Skeletal muscle satellite cell (primary cell): Measurements from ENCODE around the gene GATAD2A. TPM values are rescaled to one million over a fixed set of nuclear protein-coding genes. Genes with fewer than 3 reads are reported as not detected.

Experiments
- H3K27me3 ChIP-seq: 2 replicates; pipeline ENCODE4 v1.7.0; 2013; ENCODE audit warnings: low read length; ENCODE audit not compliant: control insufficient read depth, insufficient read depth
- H3K36me3 ChIP-seq: 2 replicates; pipeline ENCODE4 v1.7.0; 2013; ENCODE audit warnings: mild to moderate bottlenecking, control low read depth, low read length; ENCODE audit not compliant: insufficient read depth
- H3K4me1 ChIP-seq: 2 replicates; pipeline ENCODE4 v1.7.0; 2013; ENCODE audit warnings: low read length; ENCODE audit not compliant: control insufficient read depth, insufficient read depth
- H3K4me2 ChIP-seq: 2 replicates; pipeline ENCODE4 v1.7.0; 2013; ENCODE audit warnings: mild to moderate bottlenecking, low read length
- H3K4me3 ChIP-seq: 2 replicates; pipeline ENCODE4 v1.7.0; 2013; ENCODE audit warnings: low read length
- H3K9ac ChIP-seq: 2 replicates; pipeline ENCODE4 v1.7.0; 2013; ENCODE audit warnings: mild to moderate bottlenecking, low read depth, low read length, moderate library complexity
- H3K9me3 ChIP-seq: replicated peaks from 2 replicates; pipeline ENCODE4 v1.7.0; 2013; ENCODE audit warnings: mild to moderate bottlenecking, control low read depth, low read length
- total RNA-seq: library from RNA; depleted of rRNA; stranded (reverse); fragments of >200 nt; gene quantifications from 2 replicates; pipeline ENCODE4 v1.2.3, GENCODE V29; 2012; rRNA removed

GATAD2A gene
- 61.4 and 71.2 TPM in 2 replicates for total RNA-seq

GRCh38 chr19:19404879-19405860 lies at the start of gene GATAD2A:
GATAD2A (plus strand) TSS chr19:19405675; CDS start chr19:19465346, 59,671 bp downstream.
- H3K36me3 ChIP-seq = no peaks in the 10 kb centered on the region
- H3K9me3 ChIP-seq = no peaks in the 10 kb centered on the region
- peak within 1 kb of the TSS; percentile 96 for H3K4me2 ChIP-seq
- peak within 1 kb of the TSS; percentile 86 for H3K4me3 ChIP-seq
- H3K4me1 ChIP-seq = peaks cover 49% of the 10 kb centered on the region
- peak within 1 kb of the TSS; percentile 86 for H3K9ac ChIP-seq
- H3K27me3 ChIP-seq = no peaks in the 10 kb centered on the region

- H3K4me2 ChIP-seq = no peak overlapping the region
- no peaks in the 10 kb centered on the region for H3K9me3 ChIP-seq
- no peaks in the 10 kb centered on the region for H3K27me3 ChIP-seq
- H3K4me1 ChIP-seq = no peaks in the 10 kb centered on the region
- no peak overlapping the region for H3K9ac ChIP-seq
- peaks cover 56% of the 10 kb centered on the region for H3K36me3 ChIP-seq
- no peak overlapping the region for H3K4me3 ChIP-seq
Observed at GRCh38 chr19:19356500-19356899, 49.0 kb upstream of the GATAD2A start.

GRCh38 chr19:19356901-19357566 lies 48.4 kb upstream of the GATAD2A start:
- Histone ChIP-seq H3K4me1 (no peaks in the 10 kb centered on the region), H3K9me3 (no peaks in the 10 kb centered on the region), H3K27me3 (no peaks in the 10 kb centered on the region), H3K36me3 (peaks cover 54% of the 10 kb centered on the region), H3K4me3 (no peak overlapping the region), H3K4me2 (no peak overlapping the region), H3K9ac (no peak overlapping the region)

GRCh38 chr19:19361075-19361594 lies 44.3 kb upstream of the GATAD2A start:
- Histone ChIP-seq H3K9ac (peak overlapping the region; percentile 33), H3K4me3 (no peak overlapping the region), H3K9me3 (no peaks in the 10 kb centered on the region), H3K4me2 (peak overlapping the region; percentile 62), H3K27me3 (no peaks in the 10 kb centered on the region), H3K4me1 (peaks cover 9% of the 10 kb centered on the region), H3K36me3 (peaks cover 14% of the 10 kb centered on the region)

- Histone ChIP-seq H3K9ac (no peak overlapping the region), H3K27me3 (no peaks in the 10 kb centered on the region), H3K4me2 (no peak overlapping the region), H3K36me3 (peaks cover 4% of the 10 kb centered on the region), H3K9me3 (no peaks in the 10 kb centered on the region), H3K4me3 (no peak overlapping the region), H3K4me1 (peaks cover 13% of the 10 kb centered on the region)
Observed at GRCh38 chr19:19362075-19362474, 43.4 kb upstream of the GATAD2A start.

DNA sequence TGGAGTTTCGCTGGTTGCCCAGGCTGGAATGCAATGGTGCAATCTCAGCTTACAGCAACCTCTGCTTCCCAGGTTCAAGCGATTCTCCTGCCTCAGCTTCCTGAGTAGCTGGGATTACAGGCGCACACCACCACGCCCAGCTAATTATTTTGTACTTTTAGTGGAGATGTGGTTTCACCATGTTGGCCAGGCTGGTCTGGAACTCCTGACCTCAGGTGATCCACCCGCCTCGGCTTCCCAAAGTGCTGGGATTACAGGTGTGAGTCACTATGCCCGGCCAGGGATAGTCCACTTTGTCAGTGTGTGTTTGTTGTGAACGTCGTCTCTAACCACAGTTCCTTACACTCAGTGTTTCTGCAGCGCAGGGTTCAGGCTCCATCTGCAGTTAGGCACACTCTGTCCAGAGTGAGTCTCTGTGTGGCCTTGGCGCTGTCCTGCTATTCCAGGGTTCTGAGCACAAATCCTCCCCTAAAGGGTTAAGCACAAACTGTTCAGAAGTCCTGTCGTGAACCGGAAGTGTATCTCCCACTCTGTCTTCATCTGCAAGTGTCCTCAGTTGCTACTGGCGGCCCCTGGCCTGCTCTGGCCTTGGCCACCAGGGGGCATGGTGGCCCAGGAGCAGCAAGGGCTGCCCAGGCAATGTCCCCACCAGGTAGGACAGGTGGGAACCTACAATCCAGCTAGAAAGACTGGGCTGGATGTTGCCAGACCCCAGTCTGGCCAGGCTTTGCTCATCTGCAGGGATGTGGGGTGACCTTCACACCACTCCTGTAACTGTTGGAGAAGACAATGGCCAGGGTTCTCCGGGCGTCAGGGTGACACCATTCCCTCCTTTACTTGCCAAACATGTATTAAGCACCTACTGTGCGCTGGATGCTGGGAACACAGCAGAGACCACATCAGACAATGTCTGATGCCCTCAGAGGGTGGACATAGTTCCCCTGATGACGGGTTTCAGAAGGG lies 38.8 kb upstream of the GATAD2A start:
- no peaks in the 10 kb centered on the region for H3K27me3 ChIP-seq
- no peak overlapping the region for H3K9ac ChIP-seq
- no peaks in the 10 kb centered on the region for H3K9me3 ChIP-seq
- H3K4me1 ChIP-seq = peaks cover 17% of the 10 kb centered on the region
- H3K36me3 ChIP-seq = no peaks in the 10 kb centered on the region
- no peak overlapping the region for H3K4me3 ChIP-seq
- H3K4me2 ChIP-seq = peak overlapping the region; percentile 38

- Histone ChIP-seq H3K4me2 (no peak overlapping the region), H3K36me3 (no peaks in the 10 kb centered on the region), H3K4me1 (peaks cover 23% of the 10 kb centered on the region), H3K27me3 (no peaks in the 10 kb centered on the region), H3K9me3 (no peaks in the 10 kb centered on the region), H3K4me3 (no peak overlapping the region), H3K9ac (no peak overlapping the region)
Observed at GRCh38 chr19:19368087-19368486, 37.4 kb upstream of the GATAD2A start.

- Histone ChIP-seq H3K9me3 (no peaks in the 10 kb centered on the region), H3K4me3 (no peak overlapping the region), H3K36me3 (no peaks in the 10 kb centered on the region), H3K4me1 (peaks cover 15% of the 10 kb centered on the region), H3K27me3 (no peaks in the 10 kb centered on the region), H3K9ac (no peak overlapping the region), H3K4me2 (no peak overlapping the region)
Observed at GRCh38 chr19:19371059-19371458, 34.4 kb upstream of the GATAD2A start.

- no peak overlapping the region for H3K4me3 ChIP-seq
- peaks cover 12% of the 10 kb centered on the region for H3K4me1 ChIP-seq
- H3K27me3 ChIP-seq = no peaks in the 10 kb centered on the region
- H3K9me3 ChIP-seq = no peaks in the 10 kb centered on the region
- H3K9ac ChIP-seq = peak overlapping the region; percentile 28
- H3K4me2 ChIP-seq = peak overlapping the region; percentile 7
- no peaks in the 10 kb centered on the region for H3K36me3 ChIP-seq
Observed at GRCh38 chr19:19372656-19373416, 32.6 kb upstream of the GATAD2A start.

GRCh38 chr19:19379527-19379926 lies 25.9 kb upstream of the GATAD2A start:
- no peak overlapping the region for H3K4me3 ChIP-seq
- no peak overlapping the region for H3K4me2 ChIP-seq
- no peaks in the 10 kb centered on the region for H3K36me3 ChIP-seq
- H3K9me3 ChIP-seq = no peaks in the 10 kb centered on the region
- no peaks in the 10 kb centered on the region for H3K27me3 ChIP-seq
- no peak overlapping the region for H3K9ac ChIP-seq
- peaks cover 2% of the 10 kb centered on the region for H3K4me1 ChIP-seq
